T-helper 22 cell (primary cell): ENCODE results near the gene TEX28.
"Not testable (repeated sequence)": the region's sequence is repeated elsewhere in the genome, so short reads cannot be mapped to it uniquely, and the experiment has no call there.

Experiments
- DNase-seq: peaks from one replicate; pipeline ENCODE4 v3.0.0-alpha.2; 2020; ENCODE audit warnings: low read depth

The TEX28 gene

DNA sequence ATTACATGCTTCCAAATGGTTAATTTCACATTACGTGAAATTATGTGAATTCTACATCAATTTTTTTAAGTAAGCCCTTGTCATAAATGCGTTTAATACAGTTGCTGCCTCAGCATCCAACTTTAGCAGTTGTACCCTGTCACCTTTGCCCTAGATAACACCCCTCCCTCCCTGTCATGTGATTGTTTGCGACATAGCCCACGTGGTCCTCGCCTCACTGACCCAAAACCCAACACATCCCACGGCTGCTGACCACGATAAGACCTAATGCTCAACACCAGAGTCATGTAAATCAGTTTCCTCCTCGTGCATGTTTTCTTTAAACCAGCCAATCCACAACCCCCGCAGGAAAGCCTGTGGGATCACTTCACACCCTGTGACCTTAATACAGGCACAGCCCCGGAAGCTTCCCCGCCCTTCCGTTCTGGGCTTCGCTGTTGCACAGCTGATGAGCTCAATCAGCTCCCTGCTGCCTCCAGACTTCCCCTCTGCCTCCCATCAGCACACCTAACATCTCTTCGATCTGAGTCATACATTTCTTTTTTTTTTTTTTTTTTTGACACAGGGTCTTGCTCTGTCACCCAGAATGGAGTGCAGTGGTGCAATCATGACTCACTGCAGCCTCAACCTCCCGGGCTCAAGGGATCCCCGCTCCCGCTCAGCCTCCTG is 47.4 kb downstream of the TEX28 start:
- not testable (repeated sequence) for DNase-seq

DNA sequence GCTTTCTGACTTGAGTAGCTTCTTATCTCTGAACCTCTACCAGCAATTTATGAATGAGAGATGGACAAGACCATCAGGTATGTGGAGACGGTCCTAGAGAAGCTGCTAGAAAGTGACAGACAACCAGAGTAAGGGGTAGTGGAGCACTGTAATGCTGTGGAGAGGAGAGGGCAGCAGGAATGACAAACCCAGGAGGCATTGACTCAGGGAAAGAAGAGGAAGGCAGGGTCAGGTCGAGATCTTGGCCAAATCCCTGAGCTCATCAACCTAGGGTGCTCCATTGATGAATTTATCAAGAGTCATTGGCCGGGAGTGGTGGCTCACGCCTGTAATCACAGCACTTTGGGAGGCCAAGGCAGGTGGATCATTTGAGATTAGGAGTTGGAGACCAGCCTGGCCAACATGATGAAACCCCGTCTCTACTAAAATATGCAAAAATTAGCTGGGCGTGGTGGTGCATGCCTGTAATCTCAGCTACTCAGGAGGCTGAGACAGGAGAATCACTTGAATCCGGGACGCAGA is 54.9 kb downstream of the TEX28 start:
- not testable (repeated sequence) for DNase-seq

GRCh38 chrX:154238939-154239559 is 55.9 kb downstream of the TEX28 start:
- not testable (repeated sequence) for DNase-seq

GRCh38 chrX:154233620-154234019 is 61.3 kb downstream of the TEX28 start:
- not testable (repeated sequence) for DNase-seq

DNA sequence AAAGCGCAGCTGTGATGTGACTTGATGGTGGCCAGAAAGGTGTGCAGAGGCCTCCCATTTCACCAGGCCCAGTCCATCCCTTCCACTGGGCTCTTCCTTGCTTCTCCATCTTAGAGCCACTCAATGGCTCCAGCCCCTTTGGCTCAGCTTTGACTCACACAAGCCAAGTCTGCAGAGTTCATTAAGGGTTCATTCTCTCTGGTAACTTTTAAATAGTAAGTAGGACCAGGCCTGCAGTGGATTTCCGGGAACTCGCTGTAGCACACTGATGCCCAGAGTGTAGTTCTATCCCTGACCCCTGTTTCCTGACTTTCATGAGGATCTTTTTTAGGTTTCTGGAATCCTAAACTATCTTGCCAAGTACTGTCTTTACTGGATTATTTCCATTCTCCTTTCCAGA is 63.5 kb downstream of the TEX28 start:
- DNase-seq: not testable (repeated sequence)

- not testable (repeated sequence) for DNase-seq
Measured at GRCh38 chrX:154226706-154227105, 68.2 kb downstream of the TEX28 start.

- DNase-seq: not testable (repeated sequence)
Measured at GRCh38 chrX:154225292-154225691, 69.6 kb downstream of the TEX28 start.
